Hematopoietic multipotent progenitor cell treated with erythropoietin and hydrocortisone succinate and interleukin-3 and kit ligand, for 8 days (in vitro differentiated cells): ENCODE results near the gene SARS1.
"Not testable (repeated sequence)": the region's sequence is repeated elsewhere in the genome, so short reads cannot be mapped to it uniquely, and the experiment has no call there.

Source experiments
- DNase-seq: peaks from one replicate; pipeline ENCODE4 v3.0.0-alpha.2; 2015

Gene SARS1

GRCh38 chr1:109279615-109280278 is 66.0 kb downstream of the SARS1 start:
- no peak for DNase-seq

DNA sequence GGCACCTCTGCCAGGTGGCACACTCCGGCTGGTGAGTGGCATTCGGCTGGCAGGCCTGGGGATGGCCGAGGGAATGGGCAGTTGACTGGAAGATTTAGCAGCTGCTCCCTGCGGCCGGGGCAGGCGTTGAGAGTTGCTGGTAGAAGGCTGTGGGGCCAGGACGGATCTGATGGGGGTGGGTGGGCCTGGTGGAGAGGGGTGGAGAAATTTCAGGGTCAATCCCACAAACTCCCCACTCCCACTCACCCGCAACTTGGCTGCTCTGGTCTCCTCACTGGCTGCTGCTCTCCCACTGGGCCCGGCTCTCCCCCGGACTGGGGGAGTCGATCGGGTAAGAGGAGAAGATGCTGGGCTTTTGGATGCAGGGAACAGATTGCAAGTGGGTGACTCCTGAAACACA is 67.1 kb downstream of the SARS1 start:
- no peak for DNase-seq

DNA sequence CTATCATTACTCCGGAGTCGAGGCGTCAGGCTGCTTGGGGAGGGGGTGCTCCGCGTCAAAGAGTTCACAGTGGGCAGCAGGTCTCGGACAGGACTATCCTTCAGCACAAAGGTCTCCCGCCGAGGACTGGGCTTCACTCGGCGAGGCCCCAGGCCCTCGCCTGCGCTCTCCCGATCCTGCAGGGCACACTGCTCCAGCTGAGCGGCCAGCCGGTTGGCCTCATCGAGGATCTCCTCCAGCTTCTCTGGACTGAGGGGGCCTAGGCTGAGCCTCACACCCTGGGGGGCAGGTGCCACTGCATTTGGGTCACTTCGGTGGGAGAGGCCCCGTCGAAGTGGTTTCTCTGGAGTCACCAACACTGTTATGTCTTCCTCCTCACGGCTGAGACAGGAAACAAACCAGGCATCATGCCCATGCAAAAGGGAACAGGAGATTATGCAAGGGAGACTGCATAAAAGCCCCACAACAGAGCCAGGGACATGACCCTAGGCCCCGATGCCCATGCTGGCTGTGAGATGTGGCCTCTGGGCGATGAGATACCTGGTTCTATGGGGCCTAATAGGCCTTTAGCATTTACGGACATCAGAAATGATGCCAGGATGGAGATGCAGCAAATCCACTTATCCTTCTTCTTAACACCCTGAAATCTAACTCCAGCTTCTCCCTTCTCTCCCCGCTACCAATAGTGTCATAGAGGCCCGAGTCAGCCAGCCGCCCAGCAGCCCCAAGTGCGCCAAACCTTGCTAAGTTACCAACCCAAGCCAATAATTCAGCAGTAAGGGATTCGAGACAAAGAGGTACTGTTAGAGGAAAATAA is 68.2 kb downstream of the SARS1 start:
- no peak for DNase-seq

- no peak for DNase-seq
Observed at GRCh38 chr1:109282497-109282951, 68.8 kb downstream of the SARS1 start.

DNA sequence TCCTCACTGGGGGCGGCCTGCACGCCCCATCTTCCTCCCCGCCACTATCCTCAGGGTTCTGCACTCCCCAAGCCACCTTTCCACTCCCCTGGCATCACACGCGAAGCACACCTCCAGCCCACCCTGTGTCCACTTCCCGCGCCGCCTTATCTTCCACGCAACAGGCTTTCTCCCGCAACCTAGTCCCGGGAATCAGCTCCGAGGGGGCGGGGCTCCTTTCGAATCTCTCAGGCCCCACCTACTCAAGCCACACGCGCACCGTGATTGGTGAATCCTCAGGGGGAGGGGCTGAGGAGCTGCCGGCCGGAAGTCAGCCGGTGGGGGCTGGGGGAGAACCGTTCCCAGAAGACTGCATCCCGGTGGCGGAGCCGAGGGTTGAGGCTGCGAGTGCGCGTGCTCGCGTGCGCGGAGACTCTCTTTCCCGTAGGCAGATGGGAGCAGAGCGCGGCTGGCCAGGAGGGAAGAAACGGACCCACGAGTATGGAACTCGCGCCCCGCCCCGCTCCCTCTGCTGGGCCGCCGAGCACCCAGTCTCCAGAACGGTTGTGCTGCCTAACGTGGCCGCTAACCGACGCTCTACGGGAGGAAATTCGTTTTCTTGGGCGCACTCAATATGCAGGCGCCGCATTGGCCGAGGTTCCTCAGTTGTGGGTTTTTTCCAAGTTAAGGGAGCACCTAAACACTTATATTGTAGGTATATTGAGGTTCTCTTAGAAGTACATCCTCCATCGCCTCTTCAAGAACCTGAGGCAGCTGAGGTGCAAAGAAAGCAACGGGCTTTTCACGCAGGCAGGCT is 69.4 kb downstream of the SARS1 start, which contains the start of gene PSRC1:
Gene PSRC1 (minus strand): TSS at position 194 of the 796 bp plus-strand sequence.
- DNase-seq = peak; percentile 92

- no peak for DNase-seq
Observed at GRCh38 chr1:109283748-109284600, 70.3 kb downstream of the SARS1 start.

DNA sequence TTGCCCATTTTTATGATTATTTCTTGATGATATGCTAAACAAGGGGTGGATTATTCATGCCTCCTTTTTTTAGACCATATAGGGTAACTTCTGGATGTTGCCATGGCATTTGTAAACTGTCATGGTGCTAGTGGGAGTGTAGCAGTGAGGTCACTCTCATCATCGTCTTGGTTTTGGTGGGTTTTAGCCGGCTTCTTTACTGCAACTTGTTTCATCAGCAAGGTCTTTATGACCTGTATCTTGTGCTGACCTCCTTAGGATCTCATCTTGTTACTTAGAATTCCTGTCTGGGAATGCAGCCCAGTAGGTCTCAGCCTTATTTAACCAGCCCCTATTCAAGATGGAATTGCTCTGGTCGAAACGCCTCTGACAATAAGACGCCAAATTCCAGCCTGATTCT is 73.0 kb downstream of the SARS1 start:
- not testable (repeated sequence) for DNase-seq
